ENCODE data around the gene MAP1S. TPM values are rescaled to one million over a fixed set of nuclear protein-coding genes. Genes with fewer than 3 reads are reported as not detected.
A peak's percentile ranks its signal among the peaks of the same experiment; 100 is the strongest.
"Not testable (repeated sequence)": the region's sequence is repeated elsewhere in the genome, so short reads cannot be mapped to it uniquely, and the experiment has no call there.

The MAP1S gene
- polyA plus RNA-seq, 1 donor from 2014 or later, result 5.8 TPM

- Histone ChIP-seq H3K36me3 (ENCODE audit: insufficient read depth, low read length) (peaks cover 4% of the 10 kb centered on the region), H3K9ac (ENCODE audit: low read length) (no peak overlapping the region), H3K27ac (ENCODE audit: low read length) (no peak overlapping the region), H3K9me3 (ENCODE audit: low read length) (no peaks in the 10 kb centered on the region), H2AFZ (ENCODE audit: low read depth, low read length) (no peak overlapping the region), H3K27me3 (ENCODE audit: insufficient read depth, low read depth, low read length) (no peaks in the 10 kb centered on the region), H3K79me2 (replicated peaks; ENCODE audit: insufficient read depth, low read length) (no peaks in the 10 kb centered on the region), H3K4me3 (ENCODE audit: low read length) (no peak overlapping the region), H3K4me2 (ENCODE audit: low read length) (no peak overlapping the region), H3F3A (ENCODE audit: insufficient read depth, low read length, poor library complexity, severe bottlenecking) (no peaks in the 10 kb centered on the region), H3K9me2 (ENCODE audit: insufficient read depth, low read length) (no peaks in the 10 kb centered on the region), H4K20me1 (ENCODE audit: insufficient read depth) (no peaks in the 10 kb centered on the region)
- no peak for TF ChIP-seq TAF1 (IDR thresholded peaks at IDR 0.05; ENCODE audit: low read depth)
- no peak for TF ChIP-seq POLR2AphosphoS5 (IDR thresholded peaks at IDR 0.05)
- TF ChIP-seq SMC3 (conservative IDR thresholded peaks at IDR 0.05; ENCODE audit: poor library complexity), result peak; percentile 54
- peak; percentile 61 for TF ChIP-seq CTCF (IDR thresholded peaks at IDR 0.05; ENCODE audit: poor library complexity, severe bottlenecking)
- TF ChIP-seq RAD21 (conservative IDR thresholded peaks at IDR 0.05), result peak; percentile 55
These were observed 56.1 kb downstream of the MAP1S start for GRCh38 chr19:17775245-17775927.

- no peaks in the 10 kb centered on the region for H3K9me3 ChIP-seq (ENCODE audit: low read length)
- H3K4me3 ChIP-seq (ENCODE audit: low read length), result no peak overlapping the region
- no peak overlapping the region for H3K4me2 ChIP-seq (ENCODE audit: low read length)
- H3K9ac ChIP-seq (ENCODE audit: low read length), result no peak overlapping the region
- H3K27ac ChIP-seq (ENCODE audit: low read length), result no peak overlapping the region
- TF ChIP-seq CTCF (IDR thresholded peaks at IDR 0.05; ENCODE audit: poor library complexity, severe bottlenecking) (no peak), RAD21 (conservative IDR thresholded peaks at IDR 0.05) (no peak), SMC3 (conservative IDR thresholded peaks at IDR 0.05; ENCODE audit: poor library complexity) (no peak), EP300 (conservative IDR thresholded peaks at IDR 0.05; ENCODE audit: poor library complexity, severe bottlenecking) (no peak), POLR2AphosphoS5 (IDR thresholded peaks at IDR 0.05) (no peak), TAF1 (IDR thresholded peaks at IDR 0.05; ENCODE audit: low read depth) (no peak), EZH2 (IDR thresholded peaks at IDR 0.05; ENCODE audit: borderline replicate concordance, insufficient read depth, low read length, poor library complexity, severe bottlenecking) (no peak), MXI1 (conservative IDR thresholded peaks at IDR 0.05; ENCODE audit: poor library complexity, severe bottlenecking) (no peak)
- TF ChIP-seq, protein P1, sequence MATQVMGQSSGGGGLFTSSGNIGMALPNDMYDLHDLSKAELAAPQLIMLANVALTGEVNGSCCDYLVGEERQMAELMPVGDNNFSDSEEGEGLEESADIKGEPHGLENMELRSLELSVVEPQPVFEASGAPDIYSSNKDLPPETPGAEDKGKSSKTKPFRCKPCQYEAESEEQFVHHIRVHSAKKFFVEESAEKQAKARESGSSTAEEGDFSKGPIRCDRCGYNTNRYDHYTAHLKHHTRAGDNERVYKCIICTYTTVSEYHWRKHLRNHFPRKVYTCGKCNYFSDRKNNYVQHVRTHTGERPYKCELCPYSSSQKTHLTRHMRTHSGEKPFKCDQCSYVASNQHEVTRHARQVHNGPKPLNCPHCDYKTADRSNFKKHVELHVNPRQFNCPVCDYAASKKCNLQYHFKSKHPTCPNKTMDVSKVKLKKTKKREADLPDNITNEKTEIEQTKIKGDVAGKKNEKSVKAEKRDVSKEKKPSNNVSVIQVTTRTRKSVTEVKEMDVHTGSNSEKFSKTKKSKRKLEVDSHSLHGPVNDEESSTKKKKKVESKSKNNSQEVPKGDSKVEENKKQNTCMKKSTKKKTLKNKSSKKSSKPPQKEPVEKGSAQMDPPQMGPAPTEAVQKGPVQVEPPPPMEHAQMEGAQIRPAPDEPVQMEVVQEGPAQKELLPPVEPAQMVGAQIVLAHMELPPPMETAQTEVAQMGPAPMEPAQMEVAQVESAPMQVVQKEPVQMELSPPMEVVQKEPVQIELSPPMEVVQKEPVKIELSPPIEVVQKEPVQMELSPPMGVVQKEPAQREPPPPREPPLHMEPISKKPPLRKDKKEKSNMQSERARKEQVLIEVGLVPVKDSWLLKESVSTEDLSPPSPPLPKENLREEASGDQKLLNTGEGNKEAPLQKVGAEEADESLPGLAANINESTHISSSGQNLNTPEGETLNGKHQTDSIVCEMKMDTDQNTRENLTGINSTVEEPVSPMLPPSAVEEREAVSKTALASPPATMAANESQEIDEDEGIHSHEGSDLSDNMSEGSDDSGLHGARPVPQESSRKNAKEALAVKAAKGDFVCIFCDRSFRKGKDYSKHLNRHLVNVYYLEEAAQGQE (IDR thresholded peaks at IDR 0.05; ENCODE audit: borderline replicate concordance), result no peak
- no peak overlapping the region for H2AFZ ChIP-seq (ENCODE audit: low read depth, low read length)
- H3K79me2 ChIP-seq (replicated peaks; ENCODE audit: insufficient read depth, low read length), result no peaks in the 10 kb centered on the region
- no peaks in the 10 kb centered on the region for H3F3A ChIP-seq (ENCODE audit: insufficient read depth, low read length, poor library complexity, severe bottlenecking)
- H4K20me1 ChIP-seq (ENCODE audit: insufficient read depth), result no peaks in the 10 kb centered on the region
- H3K36me3 ChIP-seq (ENCODE audit: insufficient read depth, low read length), result peaks cover 4% of the 10 kb centered on the region
- H3K27me3 ChIP-seq (ENCODE audit: insufficient read depth, low read depth, low read length), result no peaks in the 10 kb centered on the region
- no peaks in the 10 kb centered on the region for H3K9me2 ChIP-seq (ENCODE audit: insufficient read depth, low read length)
These were observed 56.9 kb downstream of the MAP1S start for GRCh38 chr19:17775991-17776803.

DNA sequence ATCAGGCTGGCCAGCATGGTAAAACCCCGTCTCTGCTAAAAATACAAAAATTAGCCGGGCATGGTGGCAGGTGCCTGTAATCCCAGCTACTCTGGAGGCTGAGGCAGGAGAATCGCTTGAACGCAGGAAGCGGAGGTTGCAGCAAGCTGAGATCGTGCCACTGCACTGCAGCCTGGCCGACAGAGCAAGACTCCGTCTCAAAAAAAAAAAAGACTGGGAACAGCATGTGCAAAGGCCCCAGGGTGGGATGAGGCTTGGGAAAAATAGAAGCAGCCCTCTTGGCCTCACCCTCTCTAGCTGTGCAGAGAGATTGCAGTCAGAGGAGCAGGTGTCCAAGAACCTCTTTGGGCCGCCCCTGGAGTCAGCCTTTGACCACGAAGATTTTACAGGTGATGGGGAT lies 58.6 kb downstream of the MAP1S start:
- H3K27me3 ChIP-seq (ENCODE audit: insufficient read depth, low read depth, low read length); H3K4me2 ChIP-seq (ENCODE audit: low read length): not testable (repeated sequence)

More for the DNA sequence above, 58.6 kb downstream of the MAP1S start:
- H3K4me3 ChIP-seq (ENCODE audit: low read length); H2AFZ ChIP-seq (ENCODE audit: low read depth, low read length); H3K27ac ChIP-seq (ENCODE audit: low read length); H3K9me2 ChIP-seq (ENCODE audit: insufficient read depth, low read length); H3F3A ChIP-seq (ENCODE audit: insufficient read depth, low read length, poor library complexity, severe bottlenecking); H3K36me3 ChIP-seq (ENCODE audit: insufficient read depth, low read length); H4K20me1 ChIP-seq (ENCODE audit: insufficient read depth); H3K79me2 ChIP-seq (replicated peaks; ENCODE audit: insufficient read depth, low read length); H3K9me3 ChIP-seq (ENCODE audit: low read length); H3K9ac ChIP-seq (ENCODE audit: low read length): not testable (repeated sequence)
